HUDEP-2 (cell line): ENCODE measurements around the gene IRX3.

ENCODE experiments used
- DNase-seq, 76 experiments: peaks; one replicate each; lab custom pipeline; 2025; ENCODE audit not compliant: unreplicated experiment in 76 of 76; lab: John Stamatoyannopoulos, UW

The IRX3 gene

DNA sequence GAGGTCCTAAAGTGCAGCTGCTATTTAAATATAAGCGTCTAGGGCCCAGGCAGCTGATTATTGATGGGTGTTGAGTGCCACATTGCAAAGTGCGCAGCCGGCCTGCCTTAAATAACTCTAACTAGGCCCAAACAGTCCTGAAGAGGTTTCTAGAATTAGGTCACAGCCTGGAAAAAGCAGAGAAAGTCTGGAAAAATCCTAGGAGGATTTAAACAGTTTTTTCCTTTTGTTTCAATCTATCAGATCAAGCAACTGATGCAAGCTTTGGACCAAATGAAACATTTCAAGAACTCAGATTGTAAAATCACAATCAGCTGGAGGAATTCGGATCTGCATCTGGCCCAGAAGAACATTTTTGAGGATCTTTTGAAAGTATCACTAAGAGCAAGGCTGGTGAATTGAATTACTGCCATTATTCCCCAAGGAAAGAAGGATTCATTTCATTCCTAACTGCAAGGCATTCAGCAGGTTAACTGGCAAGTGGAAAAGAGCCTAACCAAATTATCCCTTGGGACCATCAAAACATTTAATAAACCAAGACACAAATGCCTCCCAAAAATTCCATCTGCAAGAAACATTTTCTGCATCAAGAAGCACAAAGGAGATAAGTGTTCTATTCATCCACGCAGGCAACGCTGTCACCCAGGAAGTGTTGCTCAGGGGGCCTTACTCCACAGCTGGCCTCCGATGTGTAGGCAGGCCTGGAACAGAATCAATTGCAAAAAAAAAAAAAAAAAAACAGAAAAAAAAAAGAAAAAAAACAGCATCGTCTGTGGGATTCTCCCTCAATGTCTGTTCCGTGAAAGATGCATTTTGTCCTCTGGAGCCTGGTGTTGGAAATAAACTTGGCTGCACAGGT, 46.1 kb downstream of the IRX3 start:
- DNase-seq, result no peak

- DNase-seq, result no peak
Observed at GRCh38 chr16:54239456-54239855, 47.1 kb downstream of the IRX3 start.

DNA sequence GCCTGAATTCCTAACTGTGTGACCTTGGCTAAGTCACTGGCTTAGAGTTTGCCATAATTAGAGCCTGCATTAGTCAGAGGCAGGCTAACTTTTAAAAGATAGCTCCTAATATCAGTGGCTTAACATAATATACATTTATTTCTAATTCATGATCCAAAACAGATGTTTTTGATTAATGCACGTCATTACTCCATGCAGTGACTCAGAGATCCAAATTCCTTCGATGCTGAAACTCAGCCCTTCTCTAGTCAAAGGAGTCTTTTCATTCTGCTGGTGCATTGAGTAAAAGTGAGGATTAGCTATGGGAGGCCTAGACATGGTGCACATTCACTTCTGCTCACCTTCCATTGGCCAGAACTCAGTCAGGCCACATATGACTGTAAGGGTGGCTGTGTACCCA, 49.8 kb downstream of the IRX3 start:
- no peak for DNase-seq

- DNase-seq, result no peak
Observed at GRCh38 chr16:54233615-54234014, 53.0 kb downstream of the IRX3 start.
